Activated CD8-positive, alpha-beta T cell treated with anti-CD3 and anti-CD28 coated beads for 36 hours (primary cell): ENCODE data around the gene SPIRE2. TPM values are rescaled to one million over a fixed set of nuclear protein-coding genes. Genes with fewer than 3 reads are reported as not detected.
"Not testable (repeated sequence)": the region's sequence is repeated elsewhere in the genome, so short reads cannot be mapped to it uniquely, and the experiment has no call there.

Experiments used
- ATAC-seq: fragments of 200-7000 bp; cut with Tn5 transposase; one replicate; pipeline ENCODE4 v1.10.0; 2021; ENCODE audit warnings: mild to moderate bottlenecking, moderate library complexity
- CTCF ChIA-PET: fragments of 350-600 bp; sonication (Branson Sonifier 250); formaldehyde crosslinking; loops from one replicate; lab custom pipeline; 2021; ENCODE audit warnings: antibody characterized with exemption; lab: Charles Lee
- POLR2A ChIA-PET: fragments of 350-600 bp; sonication (Branson Sonifier 250); formaldehyde crosslinking; loops from one replicate; lab custom pipeline; 2021; ENCODE audit warnings: antibody characterized with exemption; lab: Charles Lee
- DNase-seq: peaks from one replicate; pipeline ENCODE4 v3.0.0-alpha.2; 2020
- H3K27ac Mint-ChIP-seq: one replicate; pipeline ENCODE4 v1.8.0; 2021; ENCODE audit warnings: mild to moderate bottlenecking, mixed read lengths
- H3K27me3 Mint-ChIP-seq: one replicate; pipeline ENCODE4 v1.8.0; 2021; ENCODE audit warnings: mixed read lengths
- H3K36me3 Mint-ChIP-seq: one replicate; pipeline ENCODE4 v1.8.0; 2021; ENCODE audit warnings: low read depth, mixed read lengths
- H3K4me1 Mint-ChIP-seq: one replicate; pipeline ENCODE4 v1.8.0; 2021; ENCODE audit warnings: low read depth, mixed read lengths
- H3K4me3 Mint-ChIP-seq: one replicate; pipeline ENCODE4 v1.8.0; 2021; ENCODE audit warnings: mild to moderate bottlenecking, moderate library complexity, mixed read lengths
- H3K9me3 Mint-ChIP-seq: one replicate; pipeline ENCODE4 v1.8.0; 2021; ENCODE audit warnings: mixed read lengths
- CTCF ChIP-seq: fragments of 200-600 bp; IDR thresholded peaks from one replicate; pipeline ENCODE4 v1.8.0; 2022; ENCODE audit warnings: antibody characterized with exemption, mild to moderate bottlenecking
- intact Hi-C: fragments of 100-400 bp; cut with micrococcal nuclease; formaldehyde crosslinking; loops from one replicate; pipeline ENCODE4 v1.10.0; 2022
- total RNA-seq, 2 experiments: library from RNA; stranded (reverse); gene quantifications; one replicate each; pipeline ENCODE4 v1.2.3, GENCODE V29; 2021

The SPIRE2 gene
- total RNA-seq, 2 experiments from 2014 or later = 0.27 to 0.29 TPM

- ATAC-seq = no peak
- Mint-ChIP-seq H3K4me3 (no peak overlapping the region), H3K27ac (no peak overlapping the region), H3K9me3 (no peaks in the 10 kb centered on the region), H3K4me1 (peaks cover 3% of the 10 kb centered on the region), H3K27me3 (peaks cover 23% of the 10 kb centered on the region), H3K36me3 (no peaks in the 10 kb centered on the region)
- DNase-seq = no peak
- no peak for TF ChIP-seq CTCF
- ChIA-PET POLR2A (no interaction called here), CTCF (interaction anchor here (1.2 kb wide), 1 partner anchor 29 kb away, joined by 4 read pairs; no protein-coding TSS in a partner anchor)
- intact Hi-C loops = no loop called here
Observed at GRCh38 chr16:89831810-89832328, 3.6 kb downstream of the SPIRE2 start.

- DNase-seq, H3K27ac Mint-ChIP-seq, CTCF ChIA-PET, H3K36me3 Mint-ChIP-seq, ATAC-seq, H3K4me3 Mint-ChIP-seq, intact Hi-C loops, H3K9me3 Mint-ChIP-seq, POLR2A ChIA-PET: not testable (repeated sequence)
- peaks cover 19% of the 10 kb centered on the region for H3K27me3 Mint-ChIP-seq
- H3K4me1 Mint-ChIP-seq = peaks cover 15% of the 10 kb centered on the region
Observed at GRCh38 chr16:89833664-89834363, 5.5 kb downstream of the SPIRE2 start.

- DNase-seq, H3K27ac Mint-ChIP-seq, H3K36me3 Mint-ChIP-seq, H3K9me3 Mint-ChIP-seq, intact Hi-C loops, H3K4me3 Mint-ChIP-seq, POLR2A ChIA-PET, ATAC-seq, CTCF ChIA-PET: not testable (repeated sequence)
- peaks cover 12% of the 10 kb centered on the region for H3K4me1 Mint-ChIP-seq
- H3K27me3 Mint-ChIP-seq = peaks cover 14% of the 10 kb centered on the region
Observed at GRCh38 chr16:89834813-89835363, 6.6 kb downstream of the SPIRE2 start.

- H3K27ac Mint-ChIP-seq, H3K36me3 Mint-ChIP-seq, H3K9me3 Mint-ChIP-seq, POLR2A ChIA-PET, H3K27me3 Mint-ChIP-seq, intact Hi-C loops, DNase-seq, H3K4me3 Mint-ChIP-seq, ATAC-seq: not testable (repeated sequence)
- H3K4me1 Mint-ChIP-seq = peaks cover 19% of the 10 kb centered on the region
- CTCF ChIA-PET = interaction anchor here (1.0 kb wide), 2 partner anchors 18 to 137 kb away, joined by 3 read pairs; no protein-coding TSS in a partner anchor
Observed at GRCh38 chr16:89836484-89836883, 8.2 kb downstream of the SPIRE2 start.

GRCh38 chr16:89837014-89837546 is 8.8 kb downstream of the SPIRE2 start:
- DNase-seq (no peak), ATAC-seq (no peak)
- H3K27ac Mint-ChIP-seq = no peak overlapping the region
- H3K9me3 Mint-ChIP-seq = no peaks in the 10 kb centered on the region
- peak overlapping the region; percentile 9 for H3K4me3 Mint-ChIP-seq
- peaks cover 19% of the 10 kb centered on the region for H3K4me1 Mint-ChIP-seq
- H3K27me3 Mint-ChIP-seq = peaks cover 4% of the 10 kb centered on the region
- intact Hi-C loops = no loop called here
- H3K36me3 Mint-ChIP-seq = no peaks in the 10 kb centered on the region
- POLR2A ChIA-PET = interaction anchor here (0.9 to 1.1 kb wide), 2 partner anchors 38 to 88 kb away, joined by 3 read pairs; no protein-coding TSS in a partner anchor
- no peak for TF ChIP-seq CTCF
- CTCF ChIA-PET = interaction anchor here (1.0 to 1.7 kb wide), 4 partner anchors 9 to 73 kb away, joined by 3 to 7 read pairs (median 4); partner anchors contain the start of gene SPIRE2

GRCh38 chr16:89841275-89841674 is 13.0 kb downstream of the SPIRE2 start:
- TF ChIP-seq CTCF = no peak
- no peak overlapping the region for H3K4me3 Mint-ChIP-seq
- DNase-seq = peak; percentile 86

More at GRCh38 chr16:89841275-89841674, 13.0 kb downstream of the SPIRE2 start:
- H3K9me3 Mint-ChIP-seq = no peaks in the 10 kb centered on the region
- H3K36me3 Mint-ChIP-seq = no peaks in the 10 kb centered on the region
- no peaks in the 10 kb centered on the region for H3K27me3 Mint-ChIP-seq
- ChIA-PET POLR2A (interaction anchor here (0.6 kb wide), 1 partner anchor 30 kb away, joined by 8 read pairs; no protein-coding TSS in a partner anchor), CTCF (interaction anchor here (0.9 to 1.7 kb wide), 3 partner anchors 19 to 141 kb away, joined by 3 to 5 read pairs (median 5); no protein-coding TSS in a partner anchor)
- ATAC-seq = peak; percentile 68
- peak overlapping the region; percentile 32 for H3K27ac Mint-ChIP-seq
- intact Hi-C loops = no loop called here
- H3K4me1 Mint-ChIP-seq = peaks cover 28% of the 10 kb centered on the region
